DOHH2 (cell line): ENCODE data around the gene APLP2.
A peak's percentile ranks its signal among the peaks of the same experiment; 100 is the strongest.

Experiments
- H3F3A ChIP-seq: fragments of 200-600 bp; sonication (generic), shearing (Covaris generic); 2 replicates; pipeline ENCODE4 v1.6.0; 2016; ENCODE audit warnings: antibody characterized with exemption, mild to moderate bottlenecking; ENCODE audit not compliant: control insufficient read depth, insufficient read depth
- H3K27ac ChIP-seq: fragments of 200-600 bp; sonication (generic); 2 replicates; pipeline ENCODE4 v1.5.1; 2014; ENCODE audit warnings: low read depth, mild to moderate bottlenecking, low read length, moderate library complexity
- H3K27me3 ChIP-seq: fragments of 200-600 bp; sonication (generic); 2 replicates; pipeline ENCODE4 v1.6.1; 2014; ENCODE audit warnings: mild to moderate bottlenecking, low read length, mixed read lengths; ENCODE audit not compliant: control insufficient read depth
- H3K36me3 ChIP-seq: fragments of 200-600 bp; sonication (generic); 2 replicates; pipeline ENCODE4 v1.6.1; 2014; ENCODE audit warnings: mild to moderate bottlenecking, low read length, moderate library complexity, mixed read lengths; ENCODE audit not compliant: control insufficient read depth
- H3K4me1 ChIP-seq: fragments of 200-600 bp; sonication (generic); 2 replicates; pipeline ENCODE4 v1.6.1; 2014; ENCODE audit warnings: mild to moderate bottlenecking, low read length, mixed read lengths; ENCODE audit not compliant: control insufficient read depth
- H3K4me2 ChIP-seq: fragments of 200-600 bp; sonication (generic); 2 replicates; pipeline ENCODE4 v1.6.0; 2014; ENCODE audit warnings: mild to moderate bottlenecking, low read length, moderate library complexity
- H3K4me3 ChIP-seq: fragments of 200-600 bp; sonication (generic); 2 replicates; pipeline ENCODE4 v1.5.1; 2014; ENCODE audit warnings: mild to moderate bottlenecking, low read length, mixed read lengths
- H3K79me2 ChIP-seq: fragments of 200-600 bp; sonication (generic); 2 replicates; pipeline ENCODE4 v1.6.1; 2014; ENCODE audit warnings: mild to moderate bottlenecking, low read length, mixed read lengths; ENCODE audit not compliant: control insufficient read depth
- H3K9me2 ChIP-seq: fragments of 200-600 bp; sonication (generic); replicated peaks from 2 replicates; pipeline ENCODE4 v1.6.1; 2014; ENCODE audit warnings: mild to moderate bottlenecking, low read length, mixed read lengths; ENCODE audit not compliant: control insufficient read depth
- H3K9me3 ChIP-seq: fragments of 200-600 bp; sonication (generic); 2 replicates; pipeline ENCODE4 v1.6.1; 2014; ENCODE audit warnings: antibody characterized with exemption, low read length, mixed read lengths; ENCODE audit not compliant: control insufficient read depth, insufficient read depth
- H4K20me1 ChIP-seq: fragments of 200-600 bp; sonication (generic); 2 replicates; pipeline ENCODE4 v1.6.0; 2014; ENCODE audit warnings: low read depth, mild to moderate bottlenecking, antibody characterized with exemption, low read length, moderate library complexity; ENCODE audit not compliant: control insufficient read depth, insufficient read depth
- CTCF ChIP-seq: fragments of 200-600 bp; sonication (generic); IDR thresholded peaks from one replicate; pipeline ENCODE4 v1.5.1; 2014; ENCODE audit warnings: antibody characterized with exemption, mild to moderate bottlenecking, low read depth, low read length; ENCODE audit not compliant: poor library complexity, severe bottlenecking
- EZH2phosphoT487 ChIP-seq: fragments of 200-600 bp; sonication (generic); IDR thresholded peaks from 2 replicates; pipeline ENCODE4 v1.6.1; 2017; ENCODE audit warnings: borderline replicate concordance, mild to moderate bottlenecking, antibody characterized with exemption, low read length, moderate library complexity, mixed read lengths

Gene APLP2

GRCh38 chr11:130133716-130134115, 64.0 kb downstream of the APLP2 start:
- Histone ChIP-seq H3K4me1 (peaks cover 28% of the 10 kb centered on the region), H3K79me2 (0 out of 2 replicates have a peak, but pooled peaks cover 6% of the 10 kb centered on the region), H3K4me2 (peak overlapping the region; percentile 11), H4K20me1 (no peaks in the 10 kb centered on the region), H3F3A (peaks cover 7% of the 10 kb centered on the region; the same call in 1 of the 2 replicates), H3K9me3 (no peaks in the 10 kb centered on the region), H3K27ac (peak overlapping the region; percentile 42), H3K9me2 (no peaks in the 10 kb centered on the region), H3K36me3 (peaks cover 96% of the 10 kb centered on the region), H3K4me3 (no peak overlapping the region), H3K27me3 (no peaks in the 10 kb centered on the region)
- TF ChIP-seq CTCF (no peak), EZH2phosphoT487 (no peak)

- TF ChIP-seq CTCF (no peak), EZH2phosphoT487 (no peak)
- H3K9me2 ChIP-seq = no peaks in the 10 kb centered on the region
- H3K36me3 ChIP-seq = peaks cover 94% of the 10 kb centered on the region
- H3K4me1 ChIP-seq = peaks cover 28% of the 10 kb centered on the region
- H3K79me2 ChIP-seq = peaks cover 6% of the 10 kb centered on the region; the same call in 1 of the 2 replicates
- H3K4me2 ChIP-seq = no peak overlapping the region
- no peaks in the 10 kb centered on the region for H3K27me3 ChIP-seq
- H3K4me3 ChIP-seq = no peak overlapping the region
- H4K20me1 ChIP-seq = no peaks in the 10 kb centered on the region
- H3F3A ChIP-seq = 0 out of 2 replicates have a peak, but pooled peaks cover 2% of the 10 kb centered on the region
- no peaks in the 10 kb centered on the region for H3K9me3 ChIP-seq
- H3K27ac ChIP-seq = no peak overlapping the region
These were observed 66.4 kb downstream of the APLP2 start for GRCh38 chr11:130136107-130136506.

- no peaks in the 10 kb centered on the region for H4K20me1 ChIP-seq
- H3K27me3 ChIP-seq = no peaks in the 10 kb centered on the region
- H3K27ac ChIP-seq = no peak overlapping the region
- no peaks in the 10 kb centered on the region for H3K9me3 ChIP-seq
- no peak for TF ChIP-seq EZH2phosphoT487
- no peak for TF ChIP-seq CTCF
- no peak overlapping the region for H3K4me2 ChIP-seq
- no peak overlapping the region for H3K4me3 ChIP-seq
- H3K79me2 ChIP-seq = peaks cover 6% of the 10 kb centered on the region; the same call in 1 of the 2 replicates
- no peaks in the 10 kb centered on the region for H3K9me2 ChIP-seq
- no peaks in the 10 kb centered on the region for H3F3A ChIP-seq
- peaks cover 94% of the 10 kb centered on the region for H3K36me3 ChIP-seq
- peaks cover 14% of the 10 kb centered on the region for H3K4me1 ChIP-seq
These were observed 68.3 kb downstream of the APLP2 start for GRCh38 chr11:130137999-130138398.
